Peyer's patch (tissue), 4 donors: ENCODE data around the gene MYBPC2.

ENCODE experiments used
- CTCF ChIP-seq, 6 experiments: fragments of 450-650 bp in 4 of 6; fragments of 200-600 bp in 2 of 6; sonication (generic) in 1 of 6; IDR thresholded peaks; one replicate each; pipeline ENCODE4 v1.5.1; 2017 to 2019; ENCODE audit warnings: antibody characterized with exemption in 6 of 6, mild to moderate bottlenecking in 3 of 6, moderate library complexity in 1 of 6
- POLR2A ChIP-seq, 2 donors: fragments of 450-650 bp; IDR thresholded peaks; one replicate each; pipeline ENCODE4 v1.5.1; 2017; ENCODE audit warnings: antibody characterized with exemption in 2 of 2, mild to moderate bottlenecking in 2 of 2, moderate library complexity in 2 of 2

DNA sequence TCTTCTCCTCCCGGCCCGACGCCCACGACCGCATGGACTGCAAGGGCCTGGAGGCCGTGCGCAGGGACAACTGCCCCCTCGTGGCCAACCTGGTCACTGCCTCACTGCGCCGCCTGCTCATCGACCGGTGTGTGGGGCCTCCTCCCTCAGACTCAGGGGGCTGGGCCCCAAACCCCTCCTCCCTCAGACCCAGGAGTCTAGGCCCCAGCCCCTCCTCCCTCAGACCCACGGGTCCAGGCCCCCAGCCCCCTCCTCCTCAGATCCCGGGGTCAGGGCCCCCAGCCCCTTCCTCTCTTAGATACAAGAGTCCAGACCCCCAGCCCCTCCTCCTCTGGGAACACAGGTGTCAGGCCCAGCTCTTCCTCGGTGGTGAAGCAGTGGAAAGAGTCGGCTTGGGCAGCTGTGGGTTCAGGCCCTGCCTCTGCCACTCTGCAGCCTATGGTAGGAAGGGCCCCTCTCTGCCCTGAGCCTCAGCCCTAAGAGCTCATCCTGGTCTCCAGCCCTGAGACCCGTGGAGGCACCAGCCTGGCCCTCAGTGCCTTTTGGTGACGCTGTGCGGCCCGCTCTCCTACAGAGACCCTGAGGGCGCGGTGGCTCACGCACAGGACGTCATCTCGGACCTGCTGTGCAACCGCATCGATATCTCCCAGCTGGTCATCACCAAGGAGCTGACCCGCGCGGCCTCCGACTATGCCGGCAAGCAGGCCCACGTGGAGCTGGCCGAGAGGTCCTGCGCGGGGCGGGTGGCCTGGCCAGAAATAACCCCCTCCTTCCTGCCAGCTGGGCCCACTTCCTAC is 17.6 kb upstream of the MYBPC2 start:
- TF ChIP-seq POLR2A (IDR thresholded peaks at IDR 0.05) (no peak), CTCF (IDR thresholded peaks at IDR 0.05) (peak; percentile 78 to 93 (median 84))
